HEK293 (cell line): ENCODE results near the gene GBF1.

ENCODE experiments used
- CTCF ChIA-PET: fragments of 350-600 bp; formaldehyde crosslinking; extraction: SDS; loops from one replicate; lab custom pipeline; 2021; ENCODE audit warnings: antibody characterized with exemption; lab: Yijun Ruan, JAX
- POLR2A ChIA-PET: fragments of 300-600 bp; formaldehyde crosslinking; extraction: SDS; loops from one replicate; lab custom pipeline; 2020; ENCODE audit warnings: antibody characterized with exemption, inconsistent platforms; lab: Yijun Ruan, JAX
- H3K27ac ChIP-seq: fragments of 200-500 bp; sonication (Bioruptor generic); 2 replicates; pipeline ENCODE4 v1.5.1; 2014; ENCODE audit warnings: low read depth, low read length, control low read depth, inconsistent platforms; ENCODE audit errors: extremely low read depth
- H3K36me3 ChIP-seq, 2 experiments: fragments of 200-500 bp in 1 of 2; sonication (Bioruptor generic) in 1 of 2; 1 replicate in 1 of 2; 2 replicates in 1 of 2; pipeline ENCODE4 v1.5.1; 2014 to 2017; ENCODE audit warnings: inconsistent platforms in 2 of 2, low read length in 2 of 2; ENCODE audit not compliant: control insufficient read depth in 2 of 2, insufficient read depth in 1 of 2
- H3K4me1 ChIP-seq: fragments of 200-500 bp; sonication (Bioruptor generic); 2 replicates; pipeline ENCODE4 v1.5.1; 2014; ENCODE audit warnings: mild to moderate bottlenecking, low read length, inconsistent platforms; ENCODE audit not compliant: control insufficient read depth, insufficient read depth
- H3K4me3 ChIP-seq: 2 replicates; pipeline ENCODE4 v1.5.1; 2011; ENCODE audit warnings: low read depth, mild to moderate bottlenecking, control low read depth, low read length, moderate library complexity
- H3K9me3 ChIP-seq: fragments of 200-500 bp; sonication (Bioruptor generic); 2 replicates; pipeline ENCODE4 v1.5.1; 2014; ENCODE audit warnings: low read depth, low read length, inconsistent platforms; ENCODE audit not compliant: control insufficient read depth, insufficient read depth
- HOXC10 ChIP-seq: sonication (generic); formaldehyde crosslinking; IDR thresholded peaks from 2 replicates; pipeline ENCODE4 v1.8.1; 2023; ENCODE audit warnings: mild to moderate bottlenecking, missing genetic modification reagents
- SCRT2 ChIP-seq: fragments of 450-650 bp; formaldehyde crosslinking; IDR thresholded peaks from 2 replicates; pipeline ENCODE4 v1.5.1; 2016; ENCODE audit warnings: missing biosample characterization, missing genetic modification characterization
- SP2 ChIP-seq: fragments of 450-650 bp; formaldehyde crosslinking; IDR thresholded peaks from 2 replicates; pipeline ENCODE4 v1.5.1; 2016; ENCODE audit warnings: missing biosample characterization, missing genetic modification characterization
- ZFP37 ChIP-seq: fragments of 450-650 bp; formaldehyde crosslinking; IDR thresholded peaks from 2 replicates; pipeline ENCODE4 v1.5.1; 2016; ENCODE audit warnings: missing biosample characterization, missing genetic modification characterization
- ZNF2 ChIP-seq: fragments of 450-650 bp; formaldehyde crosslinking; IDR thresholded peaks from 2 replicates; pipeline ENCODE4 v1.5.1; 2016; ENCODE audit warnings: missing biosample characterization, missing genetic modification characterization
- ZNF239 ChIP-seq: fragments of 450-650 bp; formaldehyde crosslinking; IDR thresholded peaks from 2 replicates; pipeline ENCODE4 v1.5.1; 2016; ENCODE audit warnings: missing biosample characterization, missing genetic modification characterization
- ZNF302 ChIP-seq: fragments of 450-650 bp; formaldehyde crosslinking; IDR thresholded peaks from 2 replicates; pipeline ENCODE4 v1.5.1; 2016; ENCODE audit warnings: missing biosample characterization, missing genetic modification characterization, low read depth
- ZNF561 ChIP-seq: fragments of 450-650 bp; IDR thresholded peaks from 2 replicates; pipeline ENCODE4 v1.5.1; 2018; ENCODE audit warnings: missing biosample characterization, missing genetic modification characterization, borderline replicate concordance
- ZNF600 ChIP-seq: fragments of 450-650 bp; formaldehyde crosslinking; IDR thresholded peaks from 2 replicates; pipeline ENCODE4 v1.5.1; 2016; ENCODE audit warnings: missing biosample characterization, missing genetic modification characterization
- ZNF629 ChIP-seq: fragments of 450-650 bp; formaldehyde crosslinking; IDR thresholded peaks from 2 replicates; pipeline ENCODE4 v1.5.1; 2017; ENCODE audit warnings: missing biosample characterization, missing genetic modification characterization
- ZNF654 ChIP-seq: fragments of 450-650 bp; formaldehyde crosslinking; IDR thresholded peaks from 2 replicates; pipeline ENCODE4 v1.5.1; 2016; ENCODE audit warnings: low read depth, missing biosample characterization, missing genetic modification characterization
- TF ChIP-seq, protein P1 (sequence below): fragments of 450-650 bp; formaldehyde crosslinking; IDR thresholded peaks from 2 replicates; pipeline ENCODE4 v1.5.1; 2016; ENCODE audit warnings: missing biosample characterization, missing genetic modification characterization
- TF ChIP-seq, protein P2 (sequence below): fragments of 450-650 bp; formaldehyde crosslinking; IDR thresholded peaks from 2 replicates; pipeline ENCODE4; 2016; ENCODE audit warnings: missing biosample characterization, missing genetic modification characterization
- TF ChIP-seq, protein P3 (sequence below): fragments of 450-650 bp; formaldehyde crosslinking; IDR thresholded peaks from 2 replicates; pipeline ENCODE4 v1.5.1; 2017; ENCODE audit warnings: missing biosample characterization, missing genetic modification characterization
- TF ChIP-seq, protein P4 (sequence below): fragments of 450-650 bp; formaldehyde crosslinking; conservative IDR thresholded peaks from 2 replicates; pipeline ENCODE4 v1.5.1; 2016; ENCODE audit warnings: low read depth, missing biosample characterization, missing genetic modification characterization
- TF ChIP-seq, protein P5 (sequence below): fragments of 450-650 bp; formaldehyde crosslinking; IDR thresholded peaks from 2 replicates; pipeline ENCODE4 v1.5.1; 2016; ENCODE audit warnings: missing biosample characterization, missing genetic modification characterization
- TF ChIP-seq, protein P6 (sequence below): fragments of 450-650 bp; formaldehyde crosslinking; IDR thresholded peaks from 2 replicates; pipeline ENCODE4 v1.5.1; 2017; ENCODE audit warnings: missing biosample characterization, missing genetic modification characterization

Gene GBF1

DNA sequence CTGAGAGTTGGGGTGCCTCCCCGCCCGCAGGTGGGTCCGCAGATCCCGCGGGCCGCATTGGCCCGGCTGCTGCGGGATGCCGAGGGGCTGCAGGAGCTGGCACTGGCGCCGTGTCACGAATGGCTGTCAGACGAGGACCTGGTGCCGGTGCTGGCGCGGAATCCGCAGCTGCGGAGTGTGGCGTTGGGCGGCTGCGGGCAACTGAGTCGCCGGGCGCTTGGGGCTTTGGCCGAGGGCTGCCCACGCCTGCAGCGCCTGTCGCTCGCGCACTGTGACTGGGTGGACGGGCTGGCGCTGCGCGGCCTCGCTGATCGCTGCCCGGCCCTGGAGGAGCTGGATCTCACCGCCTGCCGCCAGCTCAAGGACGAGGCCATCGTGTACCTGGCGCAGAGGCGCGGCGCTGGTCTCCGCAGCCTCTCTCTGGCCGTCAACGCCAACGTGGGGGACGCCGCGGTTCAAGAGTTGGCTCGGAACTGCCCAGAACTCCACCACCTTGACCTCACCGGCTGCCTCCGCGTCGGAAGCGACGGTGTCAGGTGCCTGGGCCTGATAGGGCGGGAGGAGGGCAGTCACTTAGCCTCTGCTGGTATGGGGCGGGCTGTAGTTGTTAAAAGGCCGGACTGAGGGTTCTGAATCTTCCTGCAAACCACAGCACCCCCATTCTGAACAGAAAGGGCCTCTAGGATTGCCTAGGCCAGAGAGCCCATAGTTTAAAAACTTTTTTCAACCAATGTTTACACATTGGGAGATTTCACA is 176.6 kb downstream of the GBF1 start:
- CTCF ChIA-PET, result interaction anchor here (0.7 to 5.6 kb wide), 17 partner anchors 10 to 252 kb away, joined by 3 to 57 read pairs (median 5); partner anchors contain the start of genes CUEDC2 and NFKB2
- peaks cover 9% of the 10 kb centered on the region for H3K4me1 ChIP-seq
- H3K4me3 ChIP-seq, result peak overlapping the region; percentile 80
- H3K27ac ChIP-seq, result peak overlapping the region; percentile 65; the same call in 1 of the 2 replicates
- H3K36me3 ChIP-seq, result peaks cover 0 to 32% of the 10 kb centered on the region in 2 experiments; a peak in 1 of 3 replicates
- H3K9me3 ChIP-seq, result no peaks in the 10 kb centered on the region
- TF ChIP-seq, protein P1, sequence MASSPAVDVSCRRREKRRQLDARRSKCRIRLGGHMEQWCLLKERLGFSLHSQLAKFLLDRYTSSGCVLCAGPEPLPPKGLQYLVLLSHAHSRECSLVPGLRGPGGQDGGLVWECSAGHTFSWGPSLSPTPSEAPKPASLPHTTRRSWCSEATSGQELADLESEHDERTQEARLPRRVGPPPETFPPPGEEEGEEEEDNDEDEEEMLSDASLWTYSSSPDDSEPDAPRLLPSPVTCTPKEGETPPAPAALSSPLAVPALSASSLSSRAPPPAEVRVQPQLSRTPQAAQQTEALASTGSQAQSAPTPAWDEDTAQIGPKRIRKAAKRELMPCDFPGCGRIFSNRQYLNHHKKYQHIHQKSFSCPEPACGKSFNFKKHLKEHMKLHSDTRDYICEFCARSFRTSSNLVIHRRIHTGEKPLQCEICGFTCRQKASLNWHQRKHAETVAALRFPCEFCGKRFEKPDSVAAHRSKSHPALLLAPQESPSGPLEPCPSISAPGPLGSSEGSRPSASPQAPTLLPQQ (tag by site-specific recombination), result no peak
- no peak for TF ChIP-seq ZFP37 (tag by site-specific recombination)
- TF ChIP-seq SCRT2, result peak; percentile 66; the same call in 1 of the 2 replicates
- TF ChIP-seq, protein P2, sequence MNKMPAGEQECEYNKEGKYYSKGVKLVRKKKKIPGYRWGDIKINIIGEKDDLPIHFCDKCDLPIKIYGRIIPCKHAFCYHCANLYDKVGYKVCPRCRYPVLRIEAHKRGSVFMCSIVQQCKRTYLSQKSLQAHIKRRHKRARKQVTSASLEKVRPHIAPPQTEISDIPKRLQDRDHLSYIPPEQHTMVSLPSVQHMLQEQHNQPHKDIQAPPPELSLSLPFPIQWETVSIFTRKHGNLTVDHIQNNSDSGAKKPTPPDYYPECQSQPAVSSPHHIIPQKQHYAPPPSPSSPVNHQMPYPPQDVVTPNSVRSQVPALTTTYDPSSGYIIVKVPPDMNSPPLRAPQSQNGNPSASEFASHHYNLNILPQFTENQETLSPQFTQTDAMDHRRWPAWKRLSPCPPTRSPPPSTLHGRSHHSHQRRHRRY, result no peak
- TF ChIP-seq ZNF654 (tag by site-specific recombination), result no peak
- no peak for TF ChIP-seq ZNF239 (tag by site-specific recombination)
- no peak for TF ChIP-seq ZNF302 (tag by site-specific recombination)
- POLR2A ChIA-PET, result interaction anchor here (0.8 to 5.2 kb wide), 17 partner anchors 10 to 252 kb away, joined by 3 to 42 read pairs (median 4); partner anchors contain the start of genes C10orf95 and CUEDC2

DNA sequence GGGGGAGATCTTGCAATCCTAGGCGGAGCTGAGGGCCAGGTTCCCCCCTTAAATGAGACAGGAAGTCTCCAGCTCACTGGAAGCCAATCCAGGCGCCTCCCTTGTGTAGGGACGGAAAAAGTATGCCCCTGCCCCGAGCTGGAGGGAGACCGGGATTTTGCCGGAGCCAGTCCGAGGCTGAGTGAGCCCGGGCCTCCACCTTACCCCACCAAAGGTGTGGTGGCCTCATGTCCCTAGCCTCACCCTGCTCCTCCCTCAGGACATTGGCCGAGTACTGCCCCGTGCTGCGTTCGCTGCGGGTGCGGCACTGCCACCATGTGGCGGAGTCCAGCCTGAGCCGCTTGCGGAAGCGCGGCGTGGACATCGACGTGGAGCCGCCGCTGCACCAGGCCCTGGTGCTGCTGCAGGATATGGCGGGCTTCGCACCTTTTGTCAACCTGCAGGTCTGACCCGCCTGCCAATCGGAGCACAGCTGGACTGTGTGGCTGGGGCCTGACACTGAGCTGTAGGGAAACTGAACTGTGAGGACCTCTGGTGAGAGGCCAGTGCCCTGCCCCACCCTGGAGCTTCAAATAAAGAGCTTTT is 177.3 kb downstream of the GBF1 start:
- H3K4me3 ChIP-seq, result no peak overlapping the region; the same call in 1 of the 2 replicates
- CTCF ChIA-PET, result interaction anchor here (0.7 to 5.6 kb wide), 19 partner anchors 10 to 946 kb away, joined by 3 to 57 read pairs (median 4); partner anchors contain the start of genes CUEDC2 and NFKB2
- peak overlapping the region; percentile 65; the same call in 1 of the 2 replicates for H3K27ac ChIP-seq
- no peaks in the 10 kb centered on the region for H3K9me3 ChIP-seq
- POLR2A ChIA-PET, result interaction anchor here (0.8 to 5.2 kb wide), 11 partner anchors 9 to 253 kb away, joined by 3 to 42 read pairs (median 5); partner anchors contain the start of genes C10orf95 and CUEDC2
- peak; percentile 100 for TF ChIP-seq ZNF2 (tag by site-specific recombination)
- no peak for TF ChIP-seq HOXC10 (CRISPR knock-in tag)
- no peak for TF ChIP-seq ZNF629 (tag by site-specific recombination)
- TF ChIP-seq ZNF561 (tag by site-specific recombination), result no peak
- peak; percentile 69 for TF ChIP-seq ZNF600 (tag by site-specific recombination)
- TF ChIP-seq SP2 (tag by site-specific recombination), result peak; percentile 38; the same call in 1 of the 2 replicates
- TF ChIP-seq, protein P3, sequence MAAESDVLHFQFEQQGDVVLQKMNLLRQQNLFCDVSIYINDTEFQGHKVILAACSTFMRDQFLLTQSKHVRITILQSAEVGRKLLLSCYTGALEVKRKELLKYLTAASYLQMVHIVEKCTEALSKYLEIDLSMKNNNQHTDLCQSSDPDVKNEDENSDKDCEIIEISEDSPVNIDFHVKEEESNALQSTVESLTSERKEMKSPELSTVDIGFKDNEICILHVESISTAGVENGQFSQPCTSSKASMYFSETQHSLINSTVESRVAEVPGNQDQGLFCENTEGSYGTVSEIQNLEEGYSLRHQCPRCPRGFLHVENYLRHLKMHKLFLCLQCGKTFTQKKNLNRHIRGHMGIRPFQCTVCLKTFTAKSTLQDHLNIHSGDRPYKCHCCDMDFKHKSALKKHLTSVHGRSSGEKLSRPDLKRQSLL (tag by site-specific recombination), result peak; percentile 39; the same call in 1 of the 2 replicates
- TF ChIP-seq, protein P4, sequence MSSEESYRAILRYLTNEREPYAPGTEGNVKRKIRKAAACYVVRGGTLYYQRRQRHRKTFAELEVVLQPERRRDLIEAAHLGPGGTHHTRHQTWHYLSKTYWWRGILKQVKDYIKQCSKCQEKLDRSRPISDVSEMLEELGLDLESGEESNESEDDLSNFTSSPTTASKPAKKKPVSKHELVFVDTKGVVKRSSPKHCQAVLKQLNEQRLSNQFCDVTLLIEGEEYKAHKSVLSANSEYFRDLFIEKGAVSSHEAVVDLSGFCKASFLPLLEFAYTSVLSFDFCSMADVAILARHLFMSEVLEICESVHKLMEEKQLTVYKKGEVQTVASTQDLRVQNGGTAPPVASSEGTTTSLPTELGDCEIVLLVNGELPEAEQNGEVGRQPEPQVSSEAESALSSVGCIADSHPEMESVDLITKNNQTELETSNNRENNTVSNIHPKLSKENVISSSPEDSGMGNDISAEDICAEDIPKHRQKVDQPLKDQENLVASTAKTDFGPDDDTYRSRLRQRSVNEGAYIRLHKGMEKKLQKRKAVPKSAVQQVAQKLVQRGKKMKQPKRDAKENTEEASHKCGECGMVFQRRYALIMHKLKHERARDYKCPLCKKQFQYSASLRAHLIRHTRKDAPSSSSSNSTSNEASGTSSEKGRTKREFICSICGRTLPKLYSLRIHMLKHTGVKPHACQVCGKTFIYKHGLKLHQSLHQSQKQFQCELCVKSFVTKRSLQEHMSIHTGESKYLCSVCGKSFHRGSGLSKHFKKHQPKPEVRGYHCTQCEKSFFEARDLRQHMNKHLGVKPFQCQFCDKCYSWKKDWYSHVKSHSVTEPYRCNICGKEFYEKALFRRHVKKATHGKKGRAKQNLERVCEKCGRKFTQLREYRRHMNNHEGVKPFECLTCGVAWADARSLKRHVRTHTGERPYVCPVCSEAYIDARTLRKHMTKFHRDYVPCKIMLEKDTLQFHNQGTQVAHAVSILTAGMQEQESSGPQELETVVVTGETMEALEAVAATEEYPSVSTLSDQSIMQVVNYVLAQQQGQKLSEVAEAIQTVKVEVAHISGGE (tag by site-specific recombination), result 0 out of 2 replicates have a peak, but pooled peaks have one; percentile 8
- TF ChIP-seq, protein P5, sequence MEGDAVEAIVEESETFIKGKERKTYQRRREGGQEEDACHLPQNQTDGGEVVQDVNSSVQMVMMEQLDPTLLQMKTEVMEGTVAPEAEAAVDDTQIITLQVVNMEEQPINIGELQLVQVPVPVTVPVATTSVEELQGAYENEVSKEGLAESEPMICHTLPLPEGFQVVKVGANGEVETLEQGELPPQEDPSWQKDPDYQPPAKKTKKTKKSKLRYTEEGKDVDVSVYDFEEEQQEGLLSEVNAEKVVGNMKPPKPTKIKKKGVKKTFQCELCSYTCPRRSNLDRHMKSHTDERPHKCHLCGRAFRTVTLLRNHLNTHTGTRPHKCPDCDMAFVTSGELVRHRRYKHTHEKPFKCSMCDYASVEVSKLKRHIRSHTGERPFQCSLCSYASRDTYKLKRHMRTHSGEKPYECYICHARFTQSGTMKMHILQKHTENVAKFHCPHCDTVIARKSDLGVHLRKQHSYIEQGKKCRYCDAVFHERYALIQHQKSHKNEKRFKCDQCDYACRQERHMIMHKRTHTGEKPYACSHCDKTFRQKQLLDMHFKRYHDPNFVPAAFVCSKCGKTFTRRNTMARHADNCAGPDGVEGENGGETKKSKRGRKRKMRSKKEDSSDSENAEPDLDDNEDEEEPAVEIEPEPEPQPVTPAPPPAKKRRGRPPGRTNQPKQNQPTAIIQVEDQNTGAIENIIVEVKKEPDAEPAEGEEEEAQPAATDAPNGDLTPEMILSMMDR (tag by site-specific recombination), result peak; percentile 64
- TF ChIP-seq, protein P6, sequence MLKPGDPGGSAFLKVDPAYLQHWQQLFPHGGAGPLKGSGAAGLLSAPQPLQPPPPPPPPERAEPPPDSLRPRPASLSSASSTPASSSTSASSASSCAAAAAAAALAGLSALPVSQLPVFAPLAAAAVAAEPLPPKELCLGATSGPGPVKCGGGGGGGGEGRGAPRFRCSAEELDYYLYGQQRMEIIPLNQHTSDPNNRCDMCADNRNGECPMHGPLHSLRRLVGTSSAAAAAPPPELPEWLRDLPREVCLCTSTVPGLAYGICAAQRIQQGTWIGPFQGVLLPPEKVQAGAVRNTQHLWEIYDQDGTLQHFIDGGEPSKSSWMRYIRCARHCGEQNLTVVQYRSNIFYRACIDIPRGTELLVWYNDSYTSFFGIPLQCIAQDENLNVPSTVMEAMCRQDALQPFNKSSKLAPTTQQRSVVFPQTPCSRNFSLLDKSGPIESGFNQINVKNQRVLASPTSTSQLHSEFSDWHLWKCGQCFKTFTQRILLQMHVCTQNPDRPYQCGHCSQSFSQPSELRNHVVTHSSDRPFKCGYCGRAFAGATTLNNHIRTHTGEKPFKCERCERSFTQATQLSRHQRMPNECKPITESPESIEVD, result no peak
- peaks cover 9% of the 10 kb centered on the region for H3K4me1 ChIP-seq
- H3K36me3 ChIP-seq, result peaks cover 0 to 32% of the 10 kb centered on the region in 2 experiments; a peak in 1 of 3 replicates
